ENCODE data around the gene OLFM3.

OLFM3 gene

DNA sequence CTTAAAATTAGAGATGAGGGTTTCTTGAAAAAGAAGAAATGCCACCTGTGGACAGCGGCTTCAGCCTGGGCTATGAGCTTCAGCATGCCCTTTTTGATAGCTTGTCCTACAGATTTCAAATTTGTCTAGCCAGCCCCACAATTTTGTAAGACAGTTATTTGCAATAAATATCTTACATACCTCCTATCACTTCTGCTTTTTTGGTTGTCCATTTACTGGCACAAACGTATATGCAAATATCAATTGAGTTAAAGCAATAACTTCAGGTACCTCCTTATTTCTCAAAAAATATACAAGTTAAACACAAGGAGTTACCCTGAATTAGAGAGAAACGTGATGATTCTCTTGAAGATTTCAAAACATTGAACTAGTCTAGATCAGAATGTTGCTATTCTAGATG lies 53.5 kb downstream of the OLFM3 start:
- no peak for DNase-seq

DNA sequence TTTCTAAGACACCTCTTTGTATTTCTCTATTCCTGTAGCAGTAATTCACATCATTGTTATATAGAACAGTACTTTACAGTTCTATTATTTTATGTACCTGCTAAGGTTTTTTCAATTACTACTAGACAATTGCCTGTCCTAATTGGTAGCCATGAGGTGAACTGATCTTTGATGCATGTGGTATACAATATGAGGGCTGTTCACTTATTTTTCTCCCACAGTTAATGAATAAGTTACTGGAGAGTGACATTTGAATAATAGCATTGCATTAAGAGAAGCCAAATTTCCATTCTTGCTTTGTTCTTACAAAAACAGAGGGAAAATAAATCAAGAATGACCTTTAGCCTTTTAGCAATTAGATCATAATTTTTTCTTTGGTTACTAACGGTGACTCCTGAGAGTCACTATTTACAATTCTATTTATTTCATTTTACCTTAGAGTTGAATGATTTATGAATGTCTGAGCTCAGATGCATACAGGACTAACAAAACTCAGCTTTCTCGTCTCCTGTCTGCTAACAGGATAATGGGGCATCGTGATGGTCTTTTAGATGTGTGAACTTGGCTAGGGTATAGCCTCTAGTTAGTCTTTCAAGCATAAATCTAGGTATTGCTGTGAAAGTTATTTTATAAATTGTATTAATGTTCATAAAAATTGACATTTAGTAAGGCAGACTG lies 54.1 kb downstream of the OLFM3 start:
- DNase-seq = no peak

DNA sequence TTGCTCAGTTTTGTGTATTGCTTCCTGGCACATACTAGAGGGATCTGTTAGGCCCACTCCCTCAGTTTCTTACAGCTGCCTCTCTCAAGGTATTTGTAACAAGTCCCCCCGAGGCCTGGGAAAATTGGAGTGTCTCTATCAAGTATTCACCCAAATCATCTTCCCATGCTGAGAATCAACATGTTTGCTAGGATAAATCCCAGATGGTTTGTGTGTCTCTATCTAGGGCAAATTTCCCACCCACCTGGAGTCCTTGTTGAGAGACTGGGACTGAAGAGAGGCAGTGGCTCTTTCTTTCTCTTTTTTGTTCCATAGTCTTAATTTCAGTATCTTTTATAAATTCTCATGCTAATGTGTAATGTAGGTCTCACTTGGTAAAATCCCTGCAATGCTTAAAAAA lies 58.0 kb downstream of the OLFM3 start:
- DNase-seq = no peak

DNA sequence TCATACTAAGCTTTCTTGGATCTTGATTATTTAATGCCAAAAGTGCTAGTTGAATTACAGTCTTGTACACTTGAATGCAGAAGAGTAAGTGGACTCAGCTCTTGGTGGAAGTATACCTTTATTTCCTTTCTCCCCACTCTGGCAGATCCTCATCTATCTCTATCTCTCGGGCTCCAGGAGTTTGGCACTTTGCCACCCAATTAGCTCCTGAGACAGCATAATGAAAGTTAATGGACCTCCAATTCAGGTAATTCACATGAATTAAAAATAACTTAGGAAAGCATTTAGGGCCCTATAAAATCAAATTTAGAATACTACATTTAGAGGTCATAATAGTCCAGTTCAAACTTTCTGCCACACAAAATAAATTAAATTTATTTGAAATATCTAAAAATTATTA lies 67.4 kb downstream of the OLFM3 start:
- no peak for DNase-seq

DNA sequence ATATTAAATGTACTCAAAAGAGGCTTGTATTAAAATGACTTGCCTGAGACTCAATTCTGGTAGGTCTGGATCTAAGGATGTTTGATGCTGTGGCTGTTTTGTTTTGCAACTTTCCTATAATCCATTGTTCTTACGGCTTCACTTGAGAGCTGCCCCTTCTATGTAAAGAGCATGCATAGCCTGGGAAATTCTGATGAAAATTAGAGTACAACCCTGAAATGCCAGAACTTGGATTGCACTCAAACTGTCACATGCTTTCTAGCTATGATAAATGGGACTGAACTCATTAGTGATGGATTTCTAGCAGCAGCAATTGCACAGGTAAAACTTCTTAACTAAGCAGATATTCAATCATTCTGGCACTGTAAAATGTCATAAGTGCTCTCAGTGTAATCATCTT lies 67.9 kb downstream of the OLFM3 start:
- DNase-seq = no peak

DNA sequence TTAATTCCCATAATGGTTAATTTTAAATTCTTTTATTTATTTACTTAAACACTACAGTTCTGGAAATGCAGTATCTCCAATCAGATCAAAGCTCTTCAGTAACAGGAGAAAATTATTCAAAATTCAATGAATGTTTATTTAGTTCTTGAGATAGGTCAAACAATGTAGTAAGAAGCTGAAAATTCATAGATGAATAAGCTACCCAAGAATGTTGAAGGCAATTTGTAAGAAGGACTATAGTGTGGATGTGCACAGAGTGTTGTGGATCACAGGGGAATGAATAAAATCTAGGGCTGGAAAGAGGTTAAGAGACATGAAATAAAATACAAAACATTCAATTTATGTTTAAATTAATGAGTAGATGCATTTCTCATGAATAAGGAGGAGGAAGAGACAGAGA lies 72.0 kb downstream of the OLFM3 start:
- DNase-seq = no peak

DNA sequence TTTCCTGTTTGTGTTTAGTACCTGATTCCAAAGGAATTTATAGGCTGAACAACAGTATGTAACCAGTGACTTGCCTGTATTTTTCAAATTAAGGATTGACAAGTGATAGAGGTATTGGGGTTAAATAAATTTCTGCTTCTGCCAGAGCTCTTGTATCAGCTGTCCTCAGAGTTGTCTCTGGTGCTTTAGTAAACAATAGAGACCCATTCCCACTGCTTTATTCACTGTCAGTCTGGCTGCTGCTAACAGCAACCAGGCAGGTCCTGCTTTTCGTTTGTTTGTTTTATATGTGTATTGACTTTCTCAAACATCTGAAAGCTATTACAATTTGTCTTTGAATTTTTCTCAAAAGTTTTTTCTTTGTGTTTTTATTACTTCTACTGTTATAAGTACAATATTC lies 76.1 kb downstream of the OLFM3 start:
- DNase-seq = no peak

DNA sequence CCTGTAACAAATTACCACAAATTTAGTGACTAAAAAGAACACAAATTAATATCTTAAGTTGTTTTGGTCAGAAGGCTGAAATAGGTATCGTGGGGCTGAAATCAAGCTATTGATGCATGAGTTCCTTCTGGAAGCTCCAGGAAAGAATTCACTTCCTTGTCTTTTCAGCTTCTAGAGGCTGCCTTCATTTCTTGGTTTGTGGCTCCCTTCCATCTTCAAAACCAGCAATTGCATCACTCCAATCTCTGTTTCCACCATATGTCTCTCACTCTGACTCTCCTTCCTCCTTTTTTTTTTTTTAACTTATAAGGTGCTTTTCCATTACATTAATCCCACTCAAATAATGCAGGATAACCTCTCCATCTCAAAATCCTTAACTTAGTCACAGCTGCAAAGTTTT lies 78.4 kb downstream of the OLFM3 start:
- DNase-seq = no peak

DNA sequence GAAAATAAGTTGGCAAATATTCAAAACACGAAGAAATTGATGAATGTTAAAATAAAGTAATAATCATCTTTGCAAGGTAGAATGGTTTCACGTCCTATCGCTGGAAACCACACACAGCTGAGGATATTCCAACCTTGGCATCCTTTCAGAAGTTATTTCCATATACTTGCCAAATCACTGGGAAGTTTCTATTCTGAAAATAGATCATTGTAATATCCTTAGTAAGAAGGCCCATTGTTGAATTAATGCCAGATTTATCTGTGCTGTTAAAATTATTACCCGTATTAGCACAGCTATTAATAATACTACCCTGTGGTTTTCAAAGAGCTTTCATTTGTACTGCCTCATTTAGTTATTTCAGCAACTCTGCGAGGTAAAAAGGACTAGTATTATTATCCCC lies 81.1 kb downstream of the OLFM3 start:
- DNase-seq = no peak

DNA sequence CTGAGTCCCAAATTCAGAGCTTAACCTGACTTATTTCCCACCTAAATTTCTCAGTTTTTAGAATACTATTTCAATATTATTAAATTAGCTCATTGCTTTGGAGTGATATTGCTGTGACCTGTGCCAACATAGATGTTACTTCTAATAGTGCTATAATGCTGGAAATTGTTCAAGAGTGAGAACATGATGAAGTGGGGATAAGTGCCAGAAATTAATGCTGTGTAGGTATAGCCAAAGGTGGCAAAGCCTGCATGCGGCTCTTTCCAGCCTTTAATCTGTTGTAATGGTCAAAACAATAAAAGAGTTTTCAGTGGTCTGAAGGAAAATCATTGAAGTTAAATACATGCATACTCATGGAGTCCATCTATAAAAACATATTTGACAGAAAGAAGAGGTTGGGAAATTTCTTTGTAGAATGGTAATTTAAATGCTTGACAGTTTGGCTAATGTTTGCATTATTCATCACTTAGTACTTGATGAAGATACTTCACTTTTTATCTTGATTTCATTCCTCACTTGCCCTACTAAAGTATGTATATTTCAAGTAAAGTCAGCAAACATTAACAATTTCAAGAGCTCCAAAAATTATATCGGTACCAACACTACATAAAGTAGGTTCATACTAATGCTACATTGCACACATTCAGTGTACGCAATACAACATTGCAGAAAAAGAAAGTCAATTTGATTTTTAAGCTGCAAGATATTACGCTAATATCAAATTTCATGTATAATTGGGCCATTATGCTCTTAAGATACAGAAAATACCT lies 82.1 kb downstream of the OLFM3 start:
- DNase-seq = no peak

DNA sequence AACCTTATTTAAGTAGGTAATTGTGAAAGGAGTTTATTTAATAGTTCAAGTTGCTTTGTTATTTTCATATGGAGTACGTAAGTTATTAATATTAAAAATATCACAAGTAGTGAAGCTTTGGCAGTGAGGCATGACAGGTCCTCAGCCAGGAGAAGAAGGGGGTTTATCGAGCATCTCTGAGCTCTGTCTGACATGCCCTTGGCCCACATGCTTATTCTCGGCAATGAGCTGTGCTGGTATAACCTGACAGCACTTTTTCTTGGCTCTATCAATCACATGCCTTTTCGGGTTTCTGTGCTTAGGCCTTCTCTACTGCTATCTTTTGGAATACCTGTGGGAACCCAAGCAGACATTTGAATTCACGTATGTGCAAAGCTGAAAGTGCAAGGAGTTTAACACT lies 84.8 kb downstream of the OLFM3 start:
- no peak for DNase-seq

DNA sequence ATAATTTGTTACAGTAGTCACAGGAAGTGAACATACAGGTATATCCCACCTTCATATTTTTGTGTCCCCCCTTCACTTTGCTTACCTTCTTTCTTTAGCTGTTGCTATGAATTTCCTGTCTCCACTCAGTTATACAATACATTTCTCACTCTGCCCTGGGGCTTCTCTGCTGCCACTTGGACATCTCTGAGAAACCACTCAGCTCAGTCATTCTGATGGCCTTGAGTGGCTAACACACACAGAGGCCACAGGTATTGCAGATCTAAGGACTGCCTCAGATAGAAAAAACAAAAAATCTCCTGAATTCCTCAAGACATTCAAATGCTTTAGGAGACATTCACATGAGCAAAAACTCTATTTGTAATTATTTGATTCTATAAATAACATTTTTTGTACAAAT lies 87.7 kb downstream of the OLFM3 start:
- DNase-seq = no peak

DNA sequence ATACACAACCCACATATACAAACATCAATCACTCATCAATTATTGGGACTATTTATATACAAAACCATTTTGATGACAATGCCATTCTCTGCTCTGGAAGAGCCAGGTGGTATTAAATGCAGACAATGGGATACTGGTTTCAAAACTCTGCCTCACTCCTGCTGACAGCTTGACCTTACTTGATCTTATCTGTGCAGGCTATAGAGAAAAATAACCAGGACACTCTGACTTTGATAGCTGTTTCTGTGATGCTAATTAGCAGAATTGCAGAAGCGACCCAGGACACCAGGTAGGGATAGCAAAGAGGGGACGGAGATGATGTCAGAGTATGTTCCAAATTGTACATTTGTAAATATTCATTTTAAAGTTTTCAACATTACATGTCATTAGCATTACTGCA lies 89.5 kb downstream of the OLFM3 start:
- no peak for DNase-seq

DNA sequence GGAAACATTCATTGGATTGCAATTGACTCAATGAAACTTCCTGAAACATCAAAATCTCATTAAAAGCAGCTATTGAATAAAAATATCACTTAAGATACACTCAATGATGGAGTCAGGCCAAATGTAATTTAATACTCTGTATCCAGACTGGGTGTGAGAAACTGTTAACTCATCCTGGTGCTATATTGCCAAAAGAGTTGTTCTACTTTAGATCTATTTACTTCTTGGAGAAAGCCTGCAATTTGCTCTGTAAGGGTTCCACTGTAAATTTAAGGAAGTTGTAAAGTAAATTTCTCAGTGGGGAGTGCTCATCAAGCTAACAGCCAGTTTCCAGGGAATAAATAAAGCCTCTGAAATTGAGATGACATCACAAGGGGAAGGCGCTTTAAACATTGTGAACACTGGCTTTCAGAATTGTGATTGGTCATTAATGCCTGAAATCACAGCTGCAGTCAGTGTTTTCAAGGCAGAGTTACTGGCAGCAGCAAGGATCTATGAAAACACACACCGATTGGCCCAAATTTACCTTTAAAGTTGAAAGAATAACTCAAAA lies 91.4 kb downstream of the OLFM3 start:
- DNase-seq = no peak

DNA sequence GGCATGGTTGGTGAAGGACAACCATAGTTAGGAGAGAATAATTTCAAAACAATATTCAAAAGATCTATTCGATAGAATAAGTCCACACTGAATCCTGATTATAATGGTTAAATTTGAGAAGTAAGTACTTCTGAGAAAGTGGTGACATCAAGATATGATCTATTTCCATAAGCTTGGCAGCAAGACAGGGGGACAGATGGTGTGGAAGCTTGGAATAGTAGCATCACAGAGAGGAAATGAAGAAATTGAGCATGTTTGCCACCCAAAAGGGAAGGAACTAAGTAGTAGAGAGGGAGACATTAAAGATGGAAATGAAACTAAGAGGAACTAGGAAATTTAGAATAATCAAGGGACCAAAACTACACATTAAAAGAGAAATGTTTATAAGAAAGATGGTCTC lies 94.5 kb downstream of the OLFM3 start:
- DNase-seq = no peak

DNA sequence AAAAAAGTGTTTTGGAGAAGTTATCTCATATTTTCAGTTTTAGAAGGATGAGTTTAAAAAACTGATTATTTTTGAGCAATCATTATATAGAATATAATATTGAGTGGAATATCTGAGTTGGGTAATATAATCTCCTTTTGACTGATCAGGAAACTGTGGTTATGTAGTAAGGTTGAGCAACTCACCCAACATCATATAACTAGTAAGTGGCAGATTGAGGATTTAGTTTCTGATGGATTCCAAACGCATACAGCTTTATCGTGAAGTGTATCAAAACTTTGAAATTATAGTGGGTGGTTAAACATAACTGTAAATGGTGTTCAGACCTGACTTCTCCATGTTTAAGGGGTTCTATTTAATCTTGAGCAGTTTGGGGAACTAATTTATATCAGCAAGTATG lies 98.6 kb downstream of the OLFM3 start:
- DNase-seq = no peak

DNA sequence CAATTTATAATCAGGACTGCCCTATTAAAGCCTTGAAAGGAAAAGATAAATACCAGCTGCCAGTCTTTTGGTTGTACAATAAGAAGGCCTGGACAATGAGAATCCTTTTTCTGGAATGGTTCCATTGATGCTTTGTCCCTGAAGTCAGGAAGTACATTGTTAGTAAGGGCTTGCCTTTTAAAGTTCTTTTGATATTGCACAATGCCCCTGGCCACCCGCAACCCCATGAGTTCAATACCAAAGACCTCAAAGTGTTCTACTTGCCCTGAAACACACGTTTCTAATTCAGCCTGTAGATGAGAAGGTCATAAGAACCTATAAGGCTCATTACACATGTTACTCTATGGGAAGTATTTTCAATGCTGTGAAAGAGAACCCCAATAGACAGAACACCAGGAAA lies 112.1 kb downstream of the OLFM3 start:
- DNase-seq = no peak

DNA sequence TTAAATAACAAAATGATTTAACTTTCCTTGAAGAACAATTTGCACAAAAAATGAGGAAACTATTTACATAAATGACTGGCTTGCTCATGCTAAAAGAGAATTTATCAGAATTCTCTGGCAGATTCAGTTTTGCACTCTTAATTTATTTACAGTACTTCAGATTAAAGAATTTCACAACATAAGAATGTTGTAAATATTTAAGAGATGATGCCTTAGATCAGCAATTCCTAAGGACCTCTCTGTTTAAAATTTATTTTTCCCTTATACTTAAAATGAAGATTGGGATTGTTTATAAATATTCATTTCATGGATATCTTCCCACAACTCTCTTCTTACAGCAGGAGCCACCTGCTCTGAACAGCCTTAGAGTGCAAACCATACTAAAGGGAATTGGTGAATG lies 120.8 kb downstream of the OLFM3 start:
- no peak for DNase-seq

DNA sequence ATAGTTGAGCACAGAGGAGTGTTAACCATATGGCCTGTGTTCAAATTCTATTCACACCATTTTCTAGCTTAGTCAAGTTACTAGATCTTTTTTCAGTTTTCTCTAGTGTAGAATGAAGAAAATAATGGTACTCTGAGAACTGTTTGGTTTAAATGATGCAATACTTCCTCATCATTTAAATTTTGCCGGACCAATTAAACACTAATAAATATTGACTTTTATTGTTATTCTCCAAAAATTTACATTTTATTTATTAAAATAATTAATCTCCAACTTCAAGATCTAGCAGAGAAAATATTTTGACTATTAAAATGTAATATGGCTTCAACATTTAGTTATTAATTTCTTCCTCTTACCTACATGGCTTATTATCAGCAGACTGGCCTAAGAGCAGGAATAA lies 123.1 kb downstream of the OLFM3 start:
- no peak for DNase-seq

DNA sequence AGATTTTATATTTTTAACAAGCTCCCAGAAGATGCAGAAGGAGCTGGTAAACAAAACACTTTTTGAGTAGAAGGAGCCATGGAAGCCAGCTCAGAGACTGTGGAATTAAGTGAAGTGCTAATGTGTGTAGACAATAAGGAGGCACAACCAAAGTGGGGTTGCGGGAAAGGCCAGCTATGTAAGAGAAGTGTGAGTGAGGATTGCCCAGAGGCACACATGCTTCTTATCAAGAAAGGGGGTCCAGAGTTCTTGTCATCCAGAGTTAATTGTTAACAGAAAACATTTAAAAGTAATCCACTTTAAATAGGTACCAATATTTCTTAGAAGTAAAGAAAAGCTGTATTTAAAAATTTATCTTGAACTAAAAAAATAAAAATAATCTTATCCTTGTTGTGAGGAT lies 136.8 kb downstream of the OLFM3 start:
- no peak for DNase-seq

DNA sequence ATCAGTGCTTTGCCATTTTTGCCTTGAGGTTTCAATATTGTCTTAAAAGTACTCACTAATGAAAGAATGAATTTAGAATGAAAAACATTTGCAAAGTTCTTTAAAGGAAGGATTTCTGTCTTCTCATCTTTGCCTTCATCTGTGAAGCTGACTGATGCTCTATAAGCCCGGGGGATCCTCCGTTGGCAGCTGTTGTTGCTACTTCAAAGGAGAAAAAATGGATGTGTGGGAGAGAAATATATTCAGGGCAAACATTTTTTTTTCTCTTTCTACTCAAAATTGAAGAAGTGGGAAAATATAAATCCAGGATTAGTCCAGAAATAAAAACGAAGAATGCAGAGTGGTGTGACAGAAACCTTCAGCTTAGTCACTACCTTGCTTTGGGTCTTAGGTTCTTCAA lies 142.5 kb downstream of the OLFM3 start:
- DNase-seq = no peak

DNA sequence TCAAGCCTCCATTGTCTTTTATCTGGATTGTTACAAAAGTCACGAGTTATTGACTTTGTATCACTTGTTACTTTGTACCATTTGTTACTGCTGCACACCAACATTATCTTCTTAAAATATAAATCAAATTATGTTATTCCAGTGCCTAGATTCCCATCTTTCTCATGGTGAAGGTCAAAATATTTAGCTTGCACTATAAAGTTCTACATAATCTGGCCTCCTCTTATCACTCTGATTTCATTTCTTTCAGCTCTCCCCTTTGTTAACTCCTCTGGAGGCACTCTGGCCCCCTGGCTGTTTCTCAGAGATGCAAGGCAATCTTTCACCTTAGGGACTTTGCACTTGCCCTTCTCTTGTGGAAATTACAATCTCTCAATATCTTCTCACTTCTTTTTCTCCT lies 143.8 kb downstream of the OLFM3 start:
- DNase-seq = no peak

DNA sequence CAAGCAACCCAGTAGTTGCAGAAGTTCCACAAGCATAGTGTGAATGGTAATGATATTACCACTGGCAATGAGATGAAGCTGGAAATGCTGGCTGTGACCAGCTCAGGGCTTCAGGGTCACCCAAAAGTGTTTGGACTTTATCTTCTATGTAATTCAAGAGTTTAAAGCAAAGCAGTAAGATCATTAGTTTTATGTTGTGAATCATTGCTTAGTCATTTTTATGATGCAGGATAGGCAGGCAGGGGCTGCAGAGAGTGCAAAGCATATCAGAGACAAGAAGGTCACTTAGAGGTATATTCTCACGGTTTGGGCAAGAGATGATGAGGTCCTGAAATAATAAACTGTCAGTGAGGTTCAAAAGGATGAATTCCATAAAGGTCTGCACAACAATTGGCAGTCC lies 147.4 kb downstream of the OLFM3 start:
- DNase-seq = no peak

DNA sequence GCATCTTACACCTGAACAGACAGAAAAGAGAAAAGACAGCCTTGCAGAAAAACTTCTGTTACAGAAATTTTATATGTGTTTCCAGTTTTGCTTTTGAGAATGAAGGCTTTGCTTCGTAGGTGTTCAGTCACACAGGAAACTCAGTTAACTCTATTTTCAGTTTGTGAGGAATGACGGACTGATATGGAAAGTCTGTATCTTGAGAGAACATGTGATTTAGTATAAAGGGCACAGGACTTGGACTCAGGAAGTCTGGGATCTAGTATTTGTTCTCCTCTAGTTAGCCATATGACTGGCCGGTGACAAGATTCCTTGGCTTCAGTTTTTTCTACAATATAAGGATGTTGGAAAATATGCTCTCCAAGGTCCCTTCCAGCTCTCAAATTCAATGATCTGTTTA lies 149.1 kb downstream of the OLFM3 start:
- no peak for DNase-seq

DNA sequence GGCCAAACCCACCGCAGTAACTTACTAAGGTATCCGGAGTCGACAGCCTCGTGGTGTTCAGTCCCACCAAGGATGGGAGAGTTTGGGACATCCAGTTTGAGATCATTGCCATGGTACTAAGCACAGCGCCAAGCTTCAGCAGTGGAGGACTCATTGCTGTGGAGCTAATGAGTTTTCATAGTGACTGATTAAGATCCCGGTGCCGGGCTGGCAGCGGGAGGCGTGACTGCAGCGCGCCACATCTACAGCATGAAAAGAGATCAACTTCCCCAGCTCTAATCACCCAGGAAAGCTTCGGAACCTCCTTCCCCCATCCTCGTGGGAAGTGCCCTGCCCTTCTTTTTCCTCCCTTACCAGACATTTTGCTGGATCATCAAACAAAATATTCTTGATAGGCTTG lies 149.9 kb downstream of the OLFM3 start:
- DNase-seq = no peak
